Retina (tissue), 1 donor: Measurements from ENCODE around the gene S100A6.

Source experiments
- DNase-seq: peaks from one replicate; pipeline ENCODE4 v3.0.0-alpha.2; 2016

Gene S100A6

DNA sequence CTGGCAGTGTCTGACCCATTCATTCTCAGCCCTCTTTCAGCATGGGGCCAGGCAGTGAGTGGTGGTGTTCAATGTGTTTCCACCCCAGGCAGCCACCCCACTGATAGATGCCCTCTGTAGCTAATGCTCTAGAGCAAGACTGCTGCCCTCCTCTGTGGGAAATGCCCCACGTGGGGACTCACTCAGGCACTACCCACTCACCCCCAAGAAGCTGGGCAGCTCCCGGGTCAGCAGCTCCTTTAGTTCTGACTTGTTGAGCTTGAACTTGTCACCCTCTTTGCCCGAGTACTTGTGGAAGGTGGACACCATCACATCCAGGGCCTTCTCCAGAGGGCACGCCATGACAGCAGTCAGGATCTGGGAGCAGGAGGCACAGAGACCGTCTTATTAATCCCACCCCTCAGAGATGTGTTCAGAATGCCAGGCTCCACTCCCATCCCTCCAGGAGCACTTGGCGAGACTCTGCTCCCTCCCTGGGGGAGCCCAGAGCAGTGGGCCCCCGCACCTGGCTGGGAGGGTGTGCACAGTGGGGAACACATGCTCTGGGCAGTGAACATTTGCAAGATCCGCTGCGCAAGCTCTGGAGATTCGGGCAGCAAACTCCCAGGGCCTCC lies 8.8 kb upstream of the S100A6 start:
- DNase-seq: peak; percentile 42

DNA sequence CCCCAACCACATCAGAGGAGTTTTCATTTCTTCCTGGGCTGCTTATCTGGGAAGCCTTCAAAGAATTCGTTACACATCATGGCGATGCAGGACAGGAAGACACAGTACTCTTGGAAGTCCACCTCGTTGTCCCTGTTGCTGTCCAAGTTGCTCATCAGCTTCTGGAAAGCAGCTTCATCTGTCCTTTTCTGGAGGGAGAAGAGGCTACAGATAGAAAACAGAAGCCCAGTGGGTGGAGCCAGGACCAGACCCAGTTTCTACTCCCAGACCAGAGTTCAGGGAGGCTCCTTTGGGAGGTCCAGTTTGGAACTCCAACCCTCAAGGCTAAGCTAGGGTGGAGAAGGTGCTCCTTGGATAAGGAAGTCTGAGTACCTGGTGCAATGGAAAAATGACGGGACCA lies 7.9 kb upstream of the S100A6 start:
- no peak for DNase-seq

DNA sequence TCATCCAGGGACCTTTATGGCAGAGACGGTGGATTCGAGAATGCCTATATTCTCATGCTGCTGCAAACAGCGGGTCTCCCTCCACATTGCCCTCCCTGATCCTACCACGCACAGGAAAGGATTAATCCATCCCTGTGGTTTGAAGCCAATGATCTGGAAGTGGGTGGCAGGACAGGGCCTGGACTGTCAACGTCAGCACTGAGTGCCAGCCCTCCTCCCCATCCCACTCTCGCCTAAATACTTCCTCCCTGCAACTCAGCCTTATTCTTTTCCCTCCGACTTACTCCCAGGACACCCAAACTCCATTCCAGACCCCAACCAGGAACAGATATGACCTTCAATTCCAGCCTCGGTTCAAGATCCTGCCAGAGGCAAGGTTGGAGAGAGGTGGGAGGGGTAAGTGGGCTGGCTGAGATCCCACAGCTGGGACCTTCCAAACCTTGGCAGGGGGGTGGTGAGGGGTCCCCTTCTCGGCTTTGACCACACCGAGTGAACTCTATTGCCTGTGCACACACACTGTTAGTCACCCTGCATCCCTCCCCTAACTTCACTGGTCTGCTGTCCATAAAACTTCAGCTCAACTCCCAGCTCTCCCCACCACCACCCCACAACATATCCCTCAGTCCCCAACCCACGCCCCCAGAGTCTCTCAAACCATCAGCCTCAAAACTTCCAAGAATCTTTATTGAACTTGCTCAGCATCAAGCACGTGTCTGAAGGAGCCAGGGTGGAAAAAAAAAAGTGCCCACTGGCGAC lies 7.3 kb upstream of the S100A6 start:
- no peak for DNase-seq

DNA sequence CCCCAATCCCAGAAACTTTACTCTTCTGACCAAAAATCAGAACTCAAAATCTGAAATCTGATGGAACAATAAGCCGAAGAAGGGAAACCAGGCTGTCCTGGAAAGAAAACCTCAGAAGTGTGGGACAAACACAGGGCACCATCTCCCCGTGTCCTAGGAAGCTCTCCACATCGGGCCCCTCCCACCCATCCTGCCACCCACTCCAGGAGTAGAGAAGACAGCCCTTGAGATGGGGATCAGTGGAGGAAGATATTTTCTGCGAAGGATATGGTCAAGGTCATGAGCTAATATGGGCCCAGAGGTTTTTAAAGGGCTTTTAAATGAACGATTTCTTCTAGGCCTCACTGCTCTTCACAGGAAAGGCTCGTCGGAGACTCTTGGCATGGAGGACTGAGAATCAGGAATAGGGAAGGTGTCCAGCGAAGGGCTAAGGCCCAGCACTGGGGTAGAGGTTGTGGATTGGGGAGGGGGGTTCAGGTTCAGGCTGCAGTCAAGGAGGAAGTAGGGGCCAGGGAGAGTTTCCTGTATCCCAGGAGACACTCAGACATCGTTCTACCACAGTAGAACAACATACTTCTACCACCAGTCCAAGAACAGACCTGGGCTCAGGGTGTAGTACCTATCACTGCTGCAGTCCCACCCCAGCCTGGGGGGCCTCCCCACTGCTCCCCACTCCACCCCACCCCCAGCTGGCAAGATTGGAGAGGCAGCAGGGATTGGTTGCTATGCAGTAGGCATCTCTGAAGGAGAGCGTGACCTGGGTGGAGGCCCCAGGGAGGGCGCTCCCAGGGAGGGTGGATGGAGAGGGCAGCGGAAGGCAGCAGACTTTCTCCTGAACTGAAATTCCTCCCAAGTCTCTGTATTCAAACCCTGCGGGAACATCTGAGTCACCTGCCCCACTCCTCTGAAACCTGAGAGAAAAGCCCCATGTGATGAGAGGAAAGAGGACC lies 6.1 kb upstream of the S100A6 start:
- DNase-seq: no peak

DNA sequence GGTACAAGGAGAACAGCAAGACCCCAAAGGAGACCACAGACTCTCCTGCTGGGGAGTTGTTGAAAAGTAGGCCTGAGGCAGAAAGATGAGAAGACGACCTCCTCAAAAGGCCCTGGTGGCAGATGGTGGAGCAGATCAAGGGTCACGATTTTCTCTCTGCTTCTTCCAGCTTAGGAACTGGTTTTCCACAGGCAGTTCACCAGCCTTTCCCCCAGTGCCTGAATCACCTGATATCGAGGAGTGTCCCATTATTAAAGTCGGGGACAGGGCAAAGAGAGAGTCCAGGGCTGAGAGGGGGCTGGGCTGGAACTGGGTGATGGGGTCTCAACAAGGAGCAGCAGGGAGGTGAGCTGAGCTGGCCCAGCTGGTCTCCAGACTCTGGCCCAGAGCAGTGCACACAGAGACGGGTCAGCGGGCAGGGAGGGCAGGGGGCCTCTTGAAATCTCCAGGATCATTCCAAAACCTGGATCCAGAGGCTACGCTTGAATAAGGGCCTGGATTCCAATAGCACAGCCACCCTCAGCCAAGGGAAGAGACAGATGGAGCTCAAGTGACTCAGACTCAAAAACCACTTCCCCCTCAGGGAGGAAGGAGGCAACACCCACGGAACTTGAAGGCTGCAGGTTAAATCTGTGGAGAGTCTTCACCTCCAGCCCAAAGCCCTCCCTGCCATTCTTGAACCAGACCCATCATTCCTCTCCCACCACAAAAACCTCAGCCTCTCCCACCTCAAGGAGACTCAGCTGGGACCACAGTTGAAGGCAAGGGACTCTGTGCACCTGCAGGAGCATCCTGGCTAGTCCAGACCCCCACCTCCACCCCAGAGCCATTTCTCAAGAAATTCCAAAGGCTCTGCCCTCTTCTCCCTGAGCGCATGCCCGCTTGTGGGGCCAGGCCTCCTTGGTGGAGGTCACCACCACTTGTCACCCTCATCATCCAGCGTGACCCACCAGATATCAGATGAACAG lies 4.9 kb upstream of the S100A6 start, which contains the start of gene S100A5:
Gene S100A5, minus strand, starts transcription at position 541 of the 968 bp plus-strand sequence. CDS start 743 bp downstream, outside the sequence.
- no peak for DNase-seq

DNA sequence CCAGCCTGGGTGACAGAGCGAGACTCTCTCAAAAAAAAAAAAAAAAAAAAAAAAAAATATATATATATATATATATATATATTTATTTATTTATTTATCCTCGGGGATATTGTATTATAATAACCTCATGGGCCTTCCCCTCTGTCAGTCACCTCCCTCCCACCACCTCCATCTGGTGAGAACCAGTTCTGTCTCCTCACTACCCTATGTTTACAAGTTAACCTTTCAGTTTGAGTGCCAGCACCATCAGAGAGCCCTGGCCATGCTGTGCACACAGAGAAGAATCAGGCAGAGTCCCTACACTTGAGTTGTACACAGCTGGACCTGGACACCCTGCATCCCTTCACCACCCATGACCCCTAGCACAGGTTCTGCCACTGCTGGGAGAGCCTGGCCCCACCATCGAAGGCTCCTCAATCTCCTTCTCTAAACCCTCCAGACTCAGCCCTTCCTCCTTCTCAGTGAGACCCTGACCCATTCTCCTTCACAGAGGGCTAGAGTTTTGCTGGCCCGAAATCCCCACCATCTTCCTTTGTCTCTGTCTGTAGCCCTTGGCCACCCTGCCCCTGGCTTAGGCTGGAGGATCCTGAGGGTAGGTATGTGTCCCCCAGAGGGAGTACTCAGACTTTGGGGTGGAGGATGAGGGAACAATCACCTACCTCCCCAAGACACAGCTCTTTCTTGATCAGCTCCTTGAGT lies 3.8 kb upstream of the S100A6 start:
- DNase-seq: no peak

DNA sequence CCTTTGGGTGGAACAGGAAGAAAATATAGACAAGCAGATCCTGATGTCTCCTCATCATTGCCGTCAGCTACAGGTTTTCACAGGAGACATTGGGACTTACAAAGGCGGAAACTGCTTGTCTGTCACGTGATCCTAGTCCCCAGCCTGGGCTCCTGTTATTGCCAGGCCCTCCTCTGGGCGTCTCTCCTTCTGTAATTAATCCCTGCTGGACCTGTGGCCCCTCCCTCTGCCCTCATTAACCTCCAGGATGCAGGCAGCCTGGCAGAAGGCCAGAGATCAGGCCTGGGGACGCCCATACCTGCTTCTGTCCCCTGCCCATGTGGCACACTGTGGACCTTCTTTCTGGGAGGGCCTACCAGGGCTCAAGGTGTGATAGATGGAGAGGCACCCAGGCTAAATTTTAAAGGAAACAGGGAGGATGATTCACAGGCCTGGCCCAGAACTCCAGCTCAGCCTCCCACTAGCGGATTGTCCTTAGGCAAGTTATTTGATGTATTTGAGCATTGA lies 2.6 kb upstream of the S100A6 start:
- peak; percentile 39 for DNase-seq

DNA sequence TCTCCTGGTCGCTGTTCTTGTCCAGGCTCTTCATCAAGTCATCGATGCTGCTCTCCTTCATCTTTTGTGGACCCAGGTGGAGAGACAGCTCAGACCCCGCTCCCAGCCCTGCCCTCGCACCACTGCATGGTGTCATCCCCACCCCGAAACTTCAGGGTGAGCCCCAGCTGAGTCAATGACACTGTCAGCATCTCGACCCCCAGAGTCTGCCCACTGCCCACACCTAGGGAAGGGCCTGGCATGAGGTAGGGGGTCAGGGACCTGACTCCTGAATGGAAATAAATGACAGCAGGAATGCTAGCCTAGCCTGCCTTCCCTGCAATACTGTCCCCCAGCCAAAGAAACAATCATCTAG lies 1.6 kb upstream of the S100A6 start:
- no peak for DNase-seq

DNA sequence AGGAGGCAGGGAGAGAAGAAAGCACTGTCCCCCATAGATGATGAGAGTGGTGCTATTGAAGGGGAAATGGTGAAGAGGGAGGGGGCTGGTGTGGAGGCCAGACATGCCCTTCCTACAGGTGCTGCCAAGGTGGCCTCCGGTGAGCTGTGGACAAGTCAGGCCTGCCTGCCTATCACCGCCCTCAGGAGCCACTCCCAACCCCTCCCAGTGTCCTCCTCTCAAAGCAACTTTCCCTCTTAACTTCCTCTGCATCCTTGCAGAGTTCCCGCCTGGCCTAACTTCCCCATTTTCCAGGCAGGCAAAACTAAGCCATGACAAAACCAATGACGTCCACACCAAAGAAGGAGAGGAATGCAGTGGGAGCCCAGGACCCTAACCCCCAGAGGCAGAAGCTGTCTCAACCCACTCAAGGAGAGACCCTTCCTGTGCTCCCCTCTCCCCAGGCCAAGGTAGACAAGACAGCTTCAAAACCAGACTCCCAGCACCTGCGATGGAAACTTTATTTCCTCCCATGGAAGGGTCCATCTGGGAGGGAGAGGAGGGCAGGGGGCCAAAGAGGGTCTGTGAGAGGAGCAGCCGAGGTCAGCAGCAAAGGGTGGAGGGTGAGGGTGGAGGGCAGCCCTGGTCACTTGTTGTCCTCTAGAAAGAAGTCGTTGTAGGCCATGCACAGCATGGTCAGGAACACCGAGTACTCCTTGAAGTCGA lies 1.0 kb upstream of the S100A6 start:
- DNase-seq: no peak

DNA sequence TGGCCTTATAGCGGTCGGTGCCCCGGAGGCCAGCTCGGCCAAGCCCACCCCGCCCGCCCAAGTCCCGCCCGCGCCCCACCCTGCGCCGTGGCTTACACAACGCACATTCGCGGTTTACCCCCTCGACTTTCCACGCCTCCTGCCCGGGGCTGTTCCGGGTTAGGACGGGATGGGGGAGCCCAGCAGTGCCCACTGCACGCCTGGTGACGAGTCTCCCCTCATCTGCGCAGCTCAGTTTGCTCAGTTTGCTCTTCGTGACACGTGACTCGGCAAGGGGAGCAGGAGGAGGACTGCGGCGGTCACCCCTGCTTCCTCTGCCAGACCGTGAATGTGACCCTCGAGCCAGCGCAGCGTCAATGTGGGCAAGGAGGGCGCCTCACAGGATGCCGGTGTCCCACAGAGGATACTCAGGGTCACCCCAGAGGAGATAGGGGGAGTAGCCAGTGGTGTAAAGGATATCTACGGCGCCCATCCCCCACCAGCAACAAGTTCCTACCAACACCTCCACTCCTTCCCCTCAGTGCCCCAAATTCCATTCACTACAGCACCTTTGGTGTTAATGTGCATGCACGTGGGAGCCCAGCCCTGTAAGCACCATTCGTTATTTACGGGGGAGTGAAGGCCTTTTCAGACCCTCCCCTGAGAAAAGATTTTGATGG lies 350 bp upstream of the S100A6 start:
- DNase-seq: peak; percentile 76

DNA sequence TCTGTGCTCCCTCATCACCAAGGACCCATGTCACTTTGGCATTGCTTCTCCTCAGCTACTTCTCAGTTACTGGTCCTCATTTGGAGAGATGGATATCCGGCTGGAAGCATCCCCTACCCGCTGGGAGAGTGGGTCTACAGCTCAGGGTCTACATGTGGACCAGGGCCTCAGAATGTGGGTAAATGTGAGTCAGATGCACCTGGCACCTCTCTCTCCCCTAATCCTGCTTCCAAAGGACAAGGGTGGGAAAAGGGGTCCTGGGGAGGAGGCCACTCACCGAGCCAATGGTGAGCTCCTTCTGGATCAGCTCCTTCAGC lies 908 bp downstream of the S100A6 start:
- DNase-seq: no peak

DNA sequence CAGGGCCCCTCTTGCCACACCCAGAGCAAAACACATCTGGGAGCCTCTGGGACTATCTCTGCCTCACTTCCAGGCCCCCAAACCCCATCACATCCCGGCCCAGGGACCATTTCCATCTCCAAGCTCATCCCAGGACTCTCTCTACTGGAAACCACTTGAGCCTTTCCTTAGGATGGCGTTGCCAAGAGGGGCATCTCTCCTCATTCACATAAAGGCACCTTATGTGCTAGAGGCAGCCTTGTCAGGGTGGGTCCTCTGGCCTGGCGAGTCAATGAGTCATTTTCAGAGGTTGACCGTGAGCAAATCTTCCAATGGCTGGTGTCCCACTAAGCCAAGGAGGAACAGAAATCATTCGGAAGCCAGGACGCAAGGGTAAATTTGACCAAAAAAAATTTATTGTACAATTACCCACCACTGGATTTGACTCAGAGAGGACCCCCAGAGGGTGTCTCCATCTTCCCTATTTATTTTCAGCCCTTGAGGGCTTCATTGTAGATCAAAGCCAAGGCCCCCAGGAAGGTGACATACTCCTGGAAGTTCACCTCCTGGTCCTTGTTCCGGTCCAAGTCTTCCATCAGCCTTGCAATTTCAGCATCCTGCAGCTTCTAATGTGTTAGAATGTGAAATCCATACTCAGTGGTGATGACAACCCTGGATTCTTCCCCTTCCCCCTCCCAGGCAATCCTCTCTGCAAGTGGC lies 1.4 kb downstream of the S100A6 start:
- DNase-seq: no peak

DNA sequence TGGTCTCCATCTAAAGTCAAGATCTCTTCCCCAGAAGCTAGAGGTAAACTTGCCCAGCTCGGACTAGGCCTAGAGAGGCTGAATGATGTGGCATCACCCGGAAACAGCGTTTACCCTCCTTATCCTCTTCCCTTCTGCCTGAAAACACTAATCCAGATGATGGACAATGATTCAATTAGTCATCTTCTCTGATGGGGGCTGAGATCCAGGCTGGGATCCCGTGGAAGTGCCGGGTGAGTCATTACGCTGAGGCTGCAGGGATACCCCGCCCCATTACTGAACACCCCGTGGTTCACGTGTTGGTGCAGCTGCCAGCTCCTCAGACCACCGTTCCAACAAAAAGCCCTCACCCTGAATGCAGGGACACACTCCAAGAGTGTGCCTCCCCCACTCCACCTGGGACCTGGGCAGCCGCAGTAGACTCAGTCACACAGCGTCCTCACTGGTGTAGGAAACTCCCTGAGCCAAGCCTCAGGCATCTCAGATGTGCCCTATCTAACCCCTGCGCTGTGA lies 2.0 kb downstream of the S100A6 start:
- peak; percentile 36 for DNase-seq

DNA sequence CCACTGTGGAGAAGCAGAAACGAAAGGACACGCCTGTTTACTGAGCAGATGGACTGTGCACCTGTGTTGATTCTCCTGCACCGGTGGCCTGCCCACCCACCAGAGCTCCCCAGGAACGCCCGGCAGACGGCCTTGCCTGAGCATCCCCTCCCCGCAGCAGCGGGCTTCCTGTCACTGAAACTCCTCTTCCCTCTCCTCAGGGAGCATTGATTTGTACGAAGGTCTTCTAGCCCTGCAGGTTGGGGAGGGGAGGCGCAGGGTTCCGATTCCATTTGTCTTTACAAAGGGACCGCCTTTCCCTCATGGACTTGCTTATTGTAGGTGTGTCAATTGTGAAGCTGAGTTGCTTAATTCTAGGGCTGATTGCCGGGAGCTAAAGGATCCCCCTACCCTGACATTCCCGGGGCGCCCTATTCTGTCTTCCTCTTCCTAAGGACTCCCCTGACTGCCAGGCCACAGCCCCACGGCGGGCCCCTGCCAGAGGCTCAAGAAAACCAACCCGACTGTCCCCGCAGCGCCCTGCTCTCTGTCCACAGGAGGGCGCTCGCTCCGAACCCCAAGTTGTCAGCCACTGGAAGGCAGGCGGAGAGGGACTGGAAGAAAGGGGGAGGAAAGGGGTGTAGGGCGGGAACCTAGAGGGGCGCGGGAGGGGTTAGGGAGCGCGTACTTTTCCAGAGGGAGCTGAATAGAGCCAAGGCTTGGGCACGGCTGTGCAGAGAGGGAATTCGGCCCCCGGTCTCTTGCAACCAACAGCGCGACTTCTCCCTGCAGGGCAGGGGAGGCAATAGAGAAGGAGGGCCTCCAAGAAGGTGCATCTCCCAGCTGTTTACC lies 2.8 kb downstream of the S100A6 start:
- DNase-seq: peak; percentile 92

DNA sequence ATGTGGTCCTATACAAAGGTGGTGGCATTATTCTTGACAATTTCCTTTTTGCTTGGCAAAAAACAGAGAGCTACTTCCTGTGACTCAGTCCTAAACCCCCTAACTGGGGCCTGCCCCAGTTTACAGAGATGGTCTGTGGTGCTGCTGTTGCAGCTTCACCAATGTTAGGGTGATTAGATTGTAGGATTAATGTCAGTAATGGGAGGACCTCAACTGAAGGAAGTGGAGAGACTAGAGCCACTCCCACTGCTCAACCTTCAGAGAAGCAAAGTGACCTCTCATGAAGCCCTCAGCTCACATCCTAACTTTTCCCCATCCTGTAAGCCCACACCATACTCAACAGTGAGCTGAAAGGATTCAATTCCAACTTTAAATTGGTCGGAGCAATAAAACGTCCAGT lies 3.6 kb downstream of the S100A6 start:
- no peak for DNase-seq

DNA sequence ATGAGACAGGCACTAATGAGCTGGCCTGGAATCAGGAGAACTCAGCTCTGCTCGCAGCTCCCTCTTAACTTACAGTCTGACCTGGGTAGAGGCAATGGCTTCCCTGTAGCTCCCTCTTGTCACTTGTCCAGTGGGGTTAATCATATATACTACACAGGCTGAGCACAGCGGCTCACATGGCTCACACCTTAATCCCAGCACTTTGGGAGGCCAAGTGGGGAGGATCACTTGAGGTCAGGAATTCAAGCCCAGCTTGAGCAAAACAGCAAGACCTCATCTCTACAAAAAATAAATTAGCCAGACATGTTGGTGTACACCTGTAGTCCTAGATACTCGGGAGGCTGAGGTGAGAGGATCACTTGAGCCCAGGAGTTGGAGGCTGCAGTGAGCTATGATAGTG lies 4.2 kb downstream of the S100A6 start:
- DNase-seq: no peak

DNA sequence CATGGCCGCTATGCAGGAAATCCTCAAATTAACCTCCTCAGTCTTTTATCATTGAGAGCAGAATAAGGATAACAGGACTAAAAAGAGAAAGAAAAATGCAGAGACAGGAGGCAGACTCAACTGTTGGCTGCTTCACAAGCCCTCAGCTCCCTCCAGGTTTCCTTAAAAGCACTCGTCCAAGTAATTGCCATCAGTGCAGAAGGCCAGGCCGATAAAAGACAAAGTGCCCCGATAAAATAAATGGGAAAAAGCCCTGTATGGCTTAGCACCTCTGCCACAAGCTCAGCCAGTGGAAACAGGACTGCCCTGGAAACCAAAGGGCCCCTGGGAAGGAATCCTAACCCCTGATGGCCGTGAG lies 8.1 kb downstream of the S100A6 start:
- no peak for DNase-seq

DNA sequence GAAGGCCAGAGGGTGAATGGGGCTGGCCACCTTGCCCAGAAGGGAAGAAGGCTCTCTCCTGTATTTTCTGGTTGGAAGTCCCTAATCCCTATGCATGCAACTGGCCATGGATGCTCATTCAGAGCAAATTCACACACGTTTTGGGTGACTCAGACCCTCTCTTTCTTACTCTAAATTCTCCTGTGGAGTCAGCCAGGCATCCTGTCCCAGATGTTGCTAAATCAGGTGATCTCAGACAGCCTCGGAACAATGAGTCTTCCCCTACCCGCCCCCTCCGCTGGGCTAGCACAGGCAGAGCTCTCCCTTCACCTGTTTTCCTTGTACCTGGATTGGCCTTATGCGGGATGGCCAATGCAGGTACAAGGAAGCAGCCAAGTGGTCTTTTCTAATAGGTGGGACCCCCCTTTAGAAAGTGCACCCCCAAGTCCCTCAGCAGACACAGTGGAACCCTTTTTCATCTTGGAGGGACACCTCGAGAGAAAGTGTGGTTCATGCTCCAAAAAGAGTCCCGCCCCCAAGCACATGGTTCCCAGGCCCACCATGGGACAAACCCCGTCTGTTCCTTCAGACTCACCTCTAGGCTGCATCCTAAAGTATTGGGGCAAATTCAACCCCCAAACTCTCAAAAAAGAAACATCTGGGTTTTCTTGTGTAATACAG lies 8.6 kb downstream of the S100A6 start:
- no peak for DNase-seq
